ENCODE data around the gene TUBB4A. TPM values are rescaled to one million over a fixed set of nuclear protein-coding genes. Genes with fewer than 3 reads are reported as not detected.

The TUBB4A gene
- total RNA-seq, 1 donor from 2014 or later: 1.7 TPM

- Mint-ChIP-seq H3K27me3 (ENCODE audit: low read depth, unreplicated experiment) (peaks cover 21% of the 10 kb centered on the region), H3K4me1 (ENCODE audit: low read depth, unreplicated experiment) (no peaks in the 10 kb centered on the region)
- H4K20me1 ChIP-seq (ENCODE audit: insufficient read depth, low read length): peaks cover 7% of the 10 kb centered on the region
Observed at GRCh38 chr19:6535558-6536137, 33.5 kb upstream of the TUBB4A start.

DNA sequence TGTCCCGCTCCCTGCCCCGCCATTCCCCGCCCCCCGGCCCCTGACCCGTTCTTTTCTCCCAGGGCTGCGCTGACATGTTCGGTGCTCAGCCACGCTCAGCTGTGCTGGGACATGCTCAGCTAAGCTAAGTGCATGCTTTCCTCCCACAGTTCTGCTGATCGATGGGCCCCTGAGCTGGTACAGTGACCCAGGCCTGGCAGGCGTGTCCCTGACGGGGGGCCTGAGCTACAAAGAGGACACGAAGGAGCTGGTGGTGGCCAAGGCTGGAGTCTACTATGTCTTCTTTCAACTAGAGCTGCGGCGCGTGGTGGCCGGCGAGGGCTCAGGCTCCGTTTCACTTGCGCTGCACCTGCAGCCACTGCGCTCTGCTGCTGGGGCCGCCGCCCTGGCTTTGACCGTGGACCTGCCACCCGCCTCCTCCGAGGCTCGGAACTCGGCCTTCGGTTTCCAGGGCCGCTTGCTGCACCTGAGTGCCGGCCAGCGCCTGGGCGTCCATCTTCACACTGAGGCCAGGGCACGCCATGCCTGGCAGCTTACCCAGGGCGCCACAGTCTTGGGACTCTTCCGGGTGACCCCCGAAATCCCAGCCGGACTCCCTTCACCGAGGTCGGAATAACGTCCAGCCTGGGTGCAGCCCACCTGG lies 32.5 kb upstream of the TUBB4A start:
- H3K4me2 ChIP-seq (ENCODE audit: low read length): no peak overlapping the region

More at GRCh38 chr19:6535558-6536137, 33.5 kb upstream of the TUBB4A start:
- H3K4me2 ChIP-seq (ENCODE audit: low read length): no peak overlapping the region
- DNase-seq (ENCODE audit: low read depth) (no peak), FAIRE-seq (no peak)
- Mint-ChIP-seq H3K36me3 (ENCODE audit: low read depth, unreplicated experiment) (no peaks in the 10 kb centered on the region), H3K4me3 (ENCODE audit: unreplicated experiment) (no peak overlapping the region), H3K9me3 (ENCODE audit: unreplicated experiment) (peaks cover 4% of the 10 kb centered on the region), H3K27ac (ENCODE audit: unreplicated experiment) (no peak overlapping the region)
- no peak overlapping the region for H3K4me3 ChIP-seq (ENCODE audit: insufficient read depth, low read depth, low read length)
- H3K27ac ChIP-seq (ENCODE audit: low read depth, low read length): no peak overlapping the region
- H3K9me3 ChIP-seq (ENCODE audit: insufficient read depth, low read depth, low read length): peaks cover 5% of the 10 kb centered on the region
- no peak for TF ChIP-seq EZH2 (IDR thresholded peaks at IDR 0.05; ENCODE audit: insufficient read depth, low read length)
- no peak for TF ChIP-seq CTCF (IDR thresholded peaks at IDR 0.05; ENCODE audit: insufficient read depth, low read depth, low read length)
- H3K9ac ChIP-seq (ENCODE audit: low read length): no peak overlapping the region
- peaks cover 9% of the 10 kb centered on the region for H3K27me3 ChIP-seq (ENCODE audit: insufficient read depth, low read length)
- no peaks in the 10 kb centered on the region for H3K36me3 ChIP-seq (ENCODE audit: insufficient read depth, low read length)
- H3K79me2 ChIP-seq (ENCODE audit: insufficient read depth, low read length): no peaks in the 10 kb centered on the region
- peaks cover 5% of the 10 kb centered on the region for H3K4me1 ChIP-seq (ENCODE audit: insufficient read depth, low read length)
- H2AFZ ChIP-seq (ENCODE audit: low read depth, low read length): no peak overlapping the region

More for the DNA sequence above, 32.5 kb upstream of the TUBB4A start:
- TF ChIP-seq EZH2 (IDR thresholded peaks at IDR 0.05; ENCODE audit: insufficient read depth, low read length) (no peak), CTCF (IDR thresholded peaks at IDR 0.05; ENCODE audit: insufficient read depth, low read depth, low read length) (no peak)
- H3K27me3 Mint-ChIP-seq (ENCODE audit: low read depth, unreplicated experiment): peaks cover 27% of the 10 kb centered on the region
- Histone ChIP-seq H3K27ac (ENCODE audit: low read depth, low read length) (no peak overlapping the region), H3K36me3 (ENCODE audit: insufficient read depth, low read length) (no peaks in the 10 kb centered on the region), H3K27me3 (ENCODE audit: insufficient read depth, low read length) (peaks cover 9% of the 10 kb centered on the region), H3K9ac (ENCODE audit: low read length) (no peak overlapping the region), H4K20me1 (ENCODE audit: insufficient read depth, low read length) (peaks cover 7% of the 10 kb centered on the region), H3K79me2 (ENCODE audit: insufficient read depth, low read length) (no peaks in the 10 kb centered on the region), H2AFZ (ENCODE audit: low read depth, low read length) (no peak overlapping the region), H3K4me1 (ENCODE audit: insufficient read depth, low read length) (peaks cover 11% of the 10 kb centered on the region), H3K4me3 (ENCODE audit: insufficient read depth, low read depth, low read length) (no peak overlapping the region), H3K9me3 (ENCODE audit: insufficient read depth, low read depth, low read length) (peaks cover 5% of the 10 kb centered on the region)
- DNase-seq (ENCODE audit: low read depth) (no peak), FAIRE-seq (no peak)
- no peak overlapping the region for H3K27ac Mint-ChIP-seq (ENCODE audit: unreplicated experiment)
- H3K4me1 Mint-ChIP-seq (ENCODE audit: low read depth, unreplicated experiment): no peaks in the 10 kb centered on the region
- H3K4me3 Mint-ChIP-seq (ENCODE audit: unreplicated experiment): no peak overlapping the region
- no peaks in the 10 kb centered on the region for H3K36me3 Mint-ChIP-seq (ENCODE audit: low read depth, unreplicated experiment)
- peaks cover 14% of the 10 kb centered on the region for H3K9me3 Mint-ChIP-seq (ENCODE audit: unreplicated experiment)
